Spleen (tissue), 7 donors: Measurements from ENCODE around the gene RBFOX1.

Source experiments
- CTCF ChIP-seq, 11 experiments: fragments of 200-600 bp in 7 of 11; fragments of 450-650 bp in 4 of 11; sonication (generic) in 4 of 11; IDR thresholded peaks in 8 of 11; conservative IDR thresholded peaks in 3 of 11; 1 replicate in 7 of 11; 2 replicates in 4 of 11; pipeline versions ENCODE4 v1.4.0 to v1.8.0; 2016 to 2021; ENCODE audit warnings: antibody characterized with exemption in 11 of 11, inconsistent platforms in 4 of 11, mild to moderate bottlenecking in 1 of 11
- POLR2A ChIP-seq, 3 donors: fragments of 450-650 bp; IDR thresholded peaks; one replicate each; pipeline ENCODE4 v1.5.1; 2017; ENCODE audit warnings: antibody characterized with exemption in 3 of 3, mild to moderate bottlenecking in 1 of 3
- POLR2AphosphoS5 ChIP-seq, 3 donors: sonication (generic); formaldehyde crosslinking; IDR thresholded peaks; one replicate each; pipeline ENCODE4 v1.5.1; 2017; ENCODE audit warnings: antibody characterized with exemption in 3 of 3
- donor health status: DM: no; HTN: no; CAD: no; lungs with moderate emphysema.
- donor health status: DM: no; HTN: no; CAD: no.
- donor health status: DM: no; HTN: no; CAD: no.

- TF ChIP-seq POLR2AphosphoS5 (IDR thresholded peaks at IDR 0.05) (no peak), POLR2A (IDR thresholded peaks at IDR 0.05) (no peak), CTCF (IDR thresholded peaks at IDR 0.05 in 8 of 11, conservative IDR thresholded peaks at IDR 0.05 in 3 of 11) (no peak)
Observed at GRCh38 chr16:7675628-7676027, 343.0 kb downstream of the RBFOX1 start.
